Inflammatory macrophage treated with lipopolysaccharide for 4 hours (primary cell): Measurements from ENCODE around the gene MFGE8.
"Not testable (repeated sequence)": the region's sequence is repeated elsewhere in the genome, so short reads cannot be mapped to it uniquely, and the experiment has no call there.

Source experiments
- DNase-seq: peaks from one replicate; pipeline ENCODE4 v3.0.0-alpha.2; 2020

Gene MFGE8

DNA sequence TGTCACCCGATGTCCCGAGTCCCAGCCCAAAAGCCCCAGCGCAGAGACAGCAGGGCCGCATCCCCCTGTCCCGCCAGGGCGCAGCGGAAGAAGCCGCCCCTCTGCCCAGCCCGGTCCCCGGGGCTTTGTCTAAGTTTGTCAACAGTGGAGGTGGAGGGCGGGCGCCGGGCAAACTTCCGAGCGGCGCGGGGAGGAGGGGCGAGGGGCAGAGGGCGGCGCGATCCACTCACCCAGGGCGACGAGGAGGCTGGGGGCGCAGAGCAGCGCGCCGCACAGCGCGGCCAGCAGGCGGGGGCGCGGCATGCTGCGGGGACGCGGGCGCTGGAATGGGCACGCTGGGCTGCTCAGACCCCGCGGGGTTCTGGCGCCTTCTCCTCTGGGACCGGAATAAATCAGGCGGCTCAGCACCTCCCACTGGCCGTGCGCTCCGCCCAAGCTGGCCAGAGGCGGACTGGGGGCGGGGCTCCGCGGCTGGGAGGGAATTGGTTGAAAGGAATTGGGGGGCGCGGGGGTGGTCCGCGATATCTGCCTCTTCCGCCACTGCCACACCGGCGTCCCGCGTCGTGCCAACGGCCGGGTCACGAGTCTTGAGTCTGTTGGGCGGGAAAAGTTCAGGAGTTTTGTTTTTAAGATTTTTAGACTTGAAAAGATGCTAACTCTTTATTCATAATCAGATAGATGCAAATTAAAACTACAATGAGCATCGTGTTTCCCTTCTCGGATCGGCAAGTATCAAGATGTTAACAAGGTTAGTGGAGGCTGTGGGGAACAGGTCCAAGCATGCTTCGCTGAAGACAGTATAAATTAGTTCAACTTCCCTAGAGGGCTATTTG is at the start of gene MFGE8:
MFGE8 (minus strand) TSS at position 363 of the 833 bp plus-strand sequence; CDS start at position 303, 60 bp downstream.
- DNase-seq: peak; percentile 58

GRCh38 chr15:88959445-88959844 is 46.3 kb upstream of the MFGE8 start:
- DNase-seq: no peak

DNA sequence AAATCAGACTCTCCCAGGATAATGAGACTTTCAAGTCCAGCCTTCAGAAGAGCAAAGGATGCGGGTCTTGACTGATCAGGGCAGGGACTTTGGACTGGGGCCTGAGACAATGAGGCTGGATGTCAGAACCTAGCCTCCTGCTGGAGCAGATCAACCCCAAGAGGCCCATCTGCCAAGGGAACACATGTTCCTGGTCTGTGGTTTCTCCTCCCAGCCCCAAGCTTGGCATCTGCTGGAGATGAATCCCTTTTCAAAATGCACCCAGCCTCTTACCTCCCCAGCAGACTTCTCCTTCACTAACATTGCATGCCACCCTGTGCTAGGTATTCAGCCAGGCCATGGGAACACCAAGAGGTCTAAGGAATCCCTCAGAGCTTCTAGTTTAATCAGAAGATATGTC is 43.7 kb upstream of the MFGE8 start:
- DNase-seq: no peak

DNA sequence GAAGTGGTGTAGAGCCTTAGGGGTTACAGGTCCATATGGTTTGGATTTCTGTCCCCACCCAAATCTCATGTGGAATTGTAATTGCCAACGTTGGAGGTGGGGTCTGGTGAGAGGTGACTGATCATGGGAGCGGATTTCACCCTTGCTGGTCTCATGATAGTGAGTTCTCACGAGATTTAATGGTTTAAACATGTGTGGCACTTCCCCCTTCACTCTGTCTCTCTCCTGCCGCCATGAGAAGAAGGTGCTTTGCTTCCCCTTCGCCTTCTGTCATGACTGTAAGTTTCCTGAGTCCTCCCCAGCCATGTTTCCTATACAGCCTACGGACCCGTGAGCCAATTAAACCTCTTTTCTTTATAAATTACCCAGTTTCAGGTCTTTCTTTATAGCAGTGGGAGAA is 43.1 kb upstream of the MFGE8 start:
- no peak for DNase-seq

GRCh38 chr15:88954431-88955277 is 41.5 kb upstream of the MFGE8 start:
- no peak for DNase-seq

GRCh38 chr15:88950600-88951160 is 37.5 kb upstream of the MFGE8 start:
- no peak for DNase-seq

GRCh38 chr15:88949734-88950400 is 36.7 kb upstream of the MFGE8 start:
- DNase-seq: no peak

DNA sequence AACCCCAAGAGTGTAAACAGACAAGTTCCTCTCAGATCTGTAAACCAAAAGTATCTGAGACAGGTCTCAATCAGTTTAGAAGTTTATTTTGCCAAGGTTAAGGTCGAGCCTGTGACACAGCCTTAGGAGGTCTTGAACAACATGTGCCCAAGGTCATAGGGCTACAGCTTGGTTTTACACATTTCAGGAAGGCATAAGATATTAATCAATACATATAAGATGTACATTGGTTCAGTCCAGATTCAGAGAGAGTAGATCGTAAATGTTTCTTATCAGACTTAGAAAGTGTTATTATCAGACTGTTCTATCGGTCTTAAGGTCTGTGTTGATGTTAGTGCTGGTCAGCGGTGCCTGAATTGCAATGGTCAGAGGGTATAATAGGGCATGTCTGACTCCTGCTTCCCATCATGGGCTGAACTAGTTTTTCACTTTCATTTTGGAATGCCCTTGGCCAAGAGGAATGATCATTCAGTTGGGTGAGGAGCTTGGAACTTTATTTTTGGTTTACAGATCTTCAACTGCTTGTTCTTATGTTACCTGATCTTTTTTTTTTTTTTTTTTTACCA is 27.0 kb upstream of the MFGE8 start:
- DNase-seq: no peak

DNA sequence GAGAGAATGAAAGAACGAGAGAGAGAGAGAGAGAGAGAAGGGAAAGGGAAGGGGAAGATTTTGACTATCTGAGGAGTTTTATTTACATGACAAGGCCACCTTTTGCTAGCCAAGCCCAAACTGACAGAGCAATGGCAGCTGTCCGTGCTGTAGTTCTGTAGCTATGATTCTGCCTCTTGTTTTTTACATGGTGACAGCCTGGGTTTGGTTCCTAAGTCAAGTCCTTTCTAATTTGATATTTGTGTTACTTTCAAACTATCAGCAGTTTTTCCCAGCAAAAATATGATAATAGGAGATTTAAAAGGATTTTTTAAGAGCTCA is 26.3 kb upstream of the MFGE8 start:
- DNase-seq: no peak

GRCh38 chr15:88938802-88939485 is 25.8 kb upstream of the MFGE8 start:
- no peak for DNase-seq

DNA sequence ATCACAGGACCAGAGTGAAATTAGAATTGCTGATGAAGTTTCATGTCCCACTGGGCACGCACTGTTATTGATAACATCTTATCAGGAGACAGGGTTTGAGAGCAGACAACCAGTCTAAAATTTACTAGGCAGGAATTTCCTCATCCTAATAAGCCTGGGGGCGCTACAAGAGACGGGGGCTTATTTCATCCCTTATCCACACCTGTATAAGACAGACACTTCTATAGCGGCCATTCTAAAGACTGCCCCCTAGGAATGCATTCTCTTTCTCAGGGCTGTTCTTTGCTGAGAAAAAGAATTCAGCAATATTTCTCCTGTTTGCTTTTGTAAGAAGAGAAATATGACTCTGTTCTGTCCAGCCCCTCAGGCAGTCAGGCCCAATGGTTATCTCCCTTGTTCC is 21.3 kb upstream of the MFGE8 start:
- DNase-seq: not testable (repeated sequence)

DNA sequence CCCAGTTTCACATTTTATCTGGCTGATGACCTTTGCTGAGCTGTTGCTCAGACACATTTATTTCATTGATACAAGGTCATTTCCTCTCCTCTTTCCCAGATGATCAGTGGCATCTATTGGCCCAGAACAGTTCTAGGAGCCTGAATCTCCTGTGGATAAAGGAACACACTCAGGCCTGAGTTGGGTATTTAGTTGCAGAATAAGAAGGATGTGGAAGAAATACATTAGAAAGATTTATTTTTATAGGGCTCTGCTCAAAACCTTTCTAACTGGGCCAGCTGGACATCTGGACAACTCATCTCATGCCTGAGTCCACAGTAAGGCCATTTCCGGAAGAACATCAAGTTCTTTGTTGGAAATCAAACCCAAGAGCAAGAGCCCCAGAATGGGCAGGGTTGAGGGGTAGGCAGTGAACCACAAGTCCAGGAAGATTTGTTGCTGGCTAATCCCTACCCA is 19.7 kb upstream of the MFGE8 start:
- DNase-seq: no peak

- DNase-seq: no peak
These were observed 19.2 kb upstream of the MFGE8 start for GRCh38 chr15:88932271-88932874.

- DNase-seq: no peak
These were observed 17.4 kb upstream of the MFGE8 start for GRCh38 chr15:88930579-88930978.

DNA sequence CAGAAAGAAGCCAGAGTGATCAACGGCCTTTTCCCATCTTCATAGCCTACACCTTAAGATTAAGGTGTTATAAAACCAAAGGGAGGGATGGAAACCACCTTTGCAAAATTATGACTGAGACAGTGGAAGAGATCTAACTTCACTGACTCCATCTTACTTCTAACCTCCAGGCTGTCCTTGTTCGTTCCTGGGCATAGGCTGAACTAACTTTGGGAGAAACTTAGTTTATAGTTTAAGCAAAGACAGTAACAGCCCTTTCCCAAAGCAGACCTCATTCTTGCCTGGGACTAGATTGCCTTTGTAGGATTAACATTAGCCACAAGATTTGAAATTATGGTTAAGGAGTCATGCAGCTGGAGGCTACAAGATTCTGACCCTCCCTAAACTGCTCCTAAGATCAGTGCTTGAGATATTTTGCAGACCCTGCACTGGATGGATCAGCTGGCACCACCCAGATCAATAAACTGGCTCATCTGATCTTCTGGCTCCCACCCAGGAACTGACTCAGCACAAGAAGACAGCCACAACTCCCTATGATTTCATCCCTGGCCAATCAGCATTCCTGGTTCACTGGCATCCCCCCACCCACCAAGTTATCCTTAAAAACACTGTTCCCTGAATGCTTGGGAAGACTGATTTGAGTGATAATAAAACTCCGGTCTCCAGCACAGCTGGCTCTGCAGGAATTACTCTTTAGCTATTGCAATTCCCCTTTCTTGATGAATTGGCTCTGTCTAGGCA is 16.3 kb upstream of the MFGE8 start:
- not testable (repeated sequence) for DNase-seq

DNA sequence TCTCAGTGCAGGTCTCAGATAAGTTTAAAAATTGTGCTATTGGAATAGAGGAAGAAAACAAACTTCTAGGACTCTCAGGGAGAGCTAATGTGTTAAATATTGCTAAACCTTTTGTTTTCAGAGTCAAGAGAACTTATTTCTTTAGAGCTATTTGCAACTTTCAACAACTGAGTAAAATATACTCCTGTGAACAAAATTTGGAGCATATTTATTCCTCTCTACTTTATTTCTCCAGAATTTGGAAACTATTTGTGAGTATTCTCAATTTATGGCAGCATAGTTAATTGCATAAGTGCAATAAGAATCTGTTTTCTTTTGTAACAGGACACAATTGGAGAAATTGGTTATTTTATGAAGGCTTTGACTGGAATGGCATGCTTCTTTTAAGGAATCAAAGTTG is 15.0 kb upstream of the MFGE8 start:
- DNase-seq: not testable (repeated sequence)

- DNase-seq: not testable (repeated sequence)
These were observed 12.5 kb upstream of the MFGE8 start for GRCh38 chr15:88925648-88926047.

DNA sequence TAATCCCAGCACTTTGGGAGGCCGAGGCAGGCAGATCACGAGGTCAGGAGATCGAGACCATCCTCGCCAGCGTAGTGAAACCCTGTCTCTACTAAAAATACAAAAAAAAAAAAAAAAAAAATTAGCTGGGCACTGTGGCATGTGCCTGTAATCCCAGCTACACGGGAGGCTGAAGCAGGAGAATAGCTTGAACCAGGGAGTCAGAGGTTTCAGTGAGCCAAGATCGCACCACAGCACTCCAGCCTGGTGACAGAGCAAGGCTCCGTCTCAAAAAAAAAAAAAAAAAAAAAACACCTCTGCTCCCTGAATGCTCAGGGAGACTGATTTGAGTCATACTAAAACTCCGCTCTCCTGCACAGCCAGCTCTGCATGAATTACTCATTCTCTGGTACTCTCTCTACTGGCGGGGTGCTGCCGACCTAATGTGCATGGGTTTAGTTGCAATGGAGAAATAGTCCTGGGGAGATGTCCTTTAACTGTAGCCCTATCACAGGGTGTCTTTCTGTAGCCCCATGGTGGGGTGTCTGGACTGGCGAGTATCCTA is 7.8 kb upstream of the MFGE8 start:
- DNase-seq: not testable (repeated sequence)

DNA sequence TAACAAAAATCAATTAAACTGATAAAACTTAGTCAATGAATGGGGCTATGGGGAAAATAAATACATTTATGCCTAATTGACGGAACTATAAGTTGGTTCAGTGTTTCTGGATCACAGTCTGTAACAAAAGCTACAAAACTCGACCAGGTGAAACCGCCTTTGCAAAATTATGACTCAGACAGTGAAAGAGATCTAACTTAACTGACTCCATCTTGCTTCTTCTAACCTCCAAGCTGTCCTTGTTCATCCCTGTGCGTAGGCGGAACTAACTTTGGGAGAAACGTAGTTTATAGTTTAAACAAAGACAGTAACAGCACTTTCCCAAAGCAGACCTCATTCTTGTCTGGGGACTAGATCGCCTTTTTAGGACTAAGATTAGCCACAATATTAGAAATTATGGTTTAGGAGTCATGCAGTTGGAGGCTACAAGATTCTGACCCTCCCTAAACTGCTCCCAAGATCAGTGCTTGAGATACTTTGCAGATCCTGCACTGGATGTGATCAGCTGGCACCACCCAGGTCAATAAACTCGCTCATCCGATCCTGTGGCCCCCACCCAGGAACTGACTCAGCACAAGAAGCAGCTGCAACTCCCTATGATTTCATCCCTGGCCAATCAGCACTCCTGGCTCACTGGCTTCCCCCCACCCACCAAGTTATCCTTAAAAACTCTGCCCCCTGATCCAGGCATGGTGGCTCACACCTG is 7.2 kb upstream of the MFGE8 start:
- peak; percentile 7 for DNase-seq

GRCh38 chr15:88918738-88919137 is 5.6 kb upstream of the MFGE8 start:
- peak; percentile 93 for DNase-seq
